Measurements from ENCODE around the gene MPP4.

MPP4 gene

GRCh38 chr2:201664334-201664733, 34.1 kb downstream of the MPP4 start:
- H3K4me3 ChIP-seq (replicated peaks; ENCODE audit: low read depth, low read length) = no peak overlapping the region
- TF ChIP-seq CTCF (IDR thresholded peaks at IDR 0.05; ENCODE audit: low read depth, low read length, missing control alignments) = no peak
- DNase-seq (ENCODE audit: extremely low read depth, low read depth) = no peak

- no peak for DNase-seq (ENCODE audit: extremely low read depth, low read depth)
- no peak for TF ChIP-seq CTCF (IDR thresholded peaks at IDR 0.05; ENCODE audit: low read depth, low read length, missing control alignments)
- no peak overlapping the region for H3K4me3 ChIP-seq (replicated peaks; ENCODE audit: low read depth, low read length)
These were observed 37.1 kb downstream of the MPP4 start for GRCh38 chr2:201661366-201661765.

- no peak overlapping the region for H3K4me3 ChIP-seq (replicated peaks; ENCODE audit: low read depth, low read length)
- DNase-seq (ENCODE audit: extremely low read depth, low read depth) = no peak
- TF ChIP-seq CTCF (IDR thresholded peaks at IDR 0.05; ENCODE audit: low read depth, low read length, missing control alignments) = no peak
These were observed 38.0 kb downstream of the MPP4 start for GRCh38 chr2:201660293-201660895.

- DNase-seq (ENCODE audit: extremely low read depth, low read depth) = no peak
- TF ChIP-seq CTCF (IDR thresholded peaks at IDR 0.05; ENCODE audit: low read depth, low read length, missing control alignments) = no peak
- H3K4me3 ChIP-seq (replicated peaks; ENCODE audit: low read depth, low read length) = no peak overlapping the region
These were observed 41.7 kb downstream of the MPP4 start for GRCh38 chr2:201656740-201657139.

GRCh38 chr2:201656102-201656501, 42.3 kb downstream of the MPP4 start:
- no peak for DNase-seq (ENCODE audit: extremely low read depth, low read depth)
- no peak for TF ChIP-seq CTCF (IDR thresholded peaks at IDR 0.05; ENCODE audit: low read depth, low read length, missing control alignments)
- no peak overlapping the region for H3K4me3 ChIP-seq (replicated peaks; ENCODE audit: low read depth, low read length)

- H3K4me3 ChIP-seq (replicated peaks; ENCODE audit: low read depth, low read length) = no peak overlapping the region
- DNase-seq (ENCODE audit: extremely low read depth, low read depth) = no peak
- no peak for TF ChIP-seq CTCF (IDR thresholded peaks at IDR 0.05; ENCODE audit: low read depth, low read length, missing control alignments)
These were observed 43.6 kb downstream of the MPP4 start for GRCh38 chr2:201654616-201655384.

Data from HFF-Myc (cell line).